HCT116 (cell line): Measurements from ENCODE around the gene NDUFB8.
A peak's percentile ranks its signal among the peaks of the same experiment; 100 is the strongest.

ENCODE experiments used
- CTCF ChIP-seq, 3 experiments: fragments of 200-600 bp in 1 of 3; sonication (generic) in 1 of 3; IDR thresholded peaks in 2 of 3; conservative IDR thresholded peaks in 1 of 3; 2 replicates each; pipeline ENCODE4 v1.5.1; 2012 to 2017; ENCODE audit warnings: low read depth in 2 of 3, low read length in 2 of 3, antibody characterized with exemption in 1 of 3, borderline replicate concordance in 1 of 3, control low read depth in 1 of 3, mild to moderate bottlenecking in 1 of 3, mixed read lengths in 1 of 3, mixed run types in 1 of 3, moderate library complexity in 1 of 3; ENCODE audit not compliant: insufficient read depth in 1 of 3
- EGR1 ChIP-seq: IDR thresholded peaks from 2 replicates; pipeline ENCODE4 v1.6.1; 2012; ENCODE audit warnings: low read depth
- EZH2phosphoT487 ChIP-seq: fragments of 200-600 bp; IDR thresholded peaks from 2 replicates; pipeline ENCODE4 v1.6.1; 2018; ENCODE audit warnings: antibody characterized with exemption, borderline replicate concordance
- JUND ChIP-seq: IDR thresholded peaks from 2 replicates; pipeline ENCODE4 v1.6.1; 2012
- POLR2A ChIP-seq: IDR thresholded peaks from 2 replicates; pipeline ENCODE4 v1.7.0; 2011; ENCODE audit warnings: borderline replicate concordance; ENCODE audit not compliant: insufficient read depth, insufficient read length; ENCODE audit errors: extremely low read depth
- POLR2AphosphoS5 ChIP-seq: IDR thresholded peaks from 2 replicates; pipeline ENCODE4 v1.6.1; 2011; ENCODE audit warnings: mild to moderate bottlenecking, low read depth, low read length, moderate library complexity
- RAD21 ChIP-seq: IDR thresholded peaks from 2 replicates; pipeline ENCODE4 v1.6.1; 2012; ENCODE audit warnings: low read depth, mild to moderate bottlenecking
- REST ChIP-seq: IDR thresholded peaks from 2 replicates; pipeline ENCODE4 v1.6.1; 2012; ENCODE audit warnings: low read depth
- TCF7L2 ChIP-seq: IDR thresholded peaks from 2 replicates; pipeline ENCODE4 v1.7.0; 2011; ENCODE audit warnings: borderline replicate concordance, inconsistent platforms; ENCODE audit not compliant: insufficient read depth, insufficient read length; ENCODE audit errors: extremely low read depth
- ZFX ChIP-seq: fragments of 450-650 bp; IDR thresholded peaks from 2 replicates; pipeline ENCODE4 v1.6.1; 2017
- ZNF274 ChIP-seq: fragments of 200-500 bp; sonication (Bioruptor generic); IDR thresholded peaks from 2 replicates; pipeline ENCODE4 v1.6.1; 2014; ENCODE audit warnings: mild to moderate bottlenecking, low read depth, low read length, inconsistent platforms

GRCh38 chr10:100508691-100509150 is 20.9 kb downstream of the NDUFB8 start:
- TF ChIP-seq POLR2A: no peak
- peak; percentile 76 to 92 (median 91) for TF ChIP-seq CTCF (IDR thresholded peaks at IDR 0.05 in 2 of 3, conservative IDR thresholded peaks at IDR 0.05 in 1 of 3; ENCODE audit: borderline replicate concordance in 1 of 3, insufficient read depth in 1 of 3, low read depth in 2 of 3, low read length in 2 of 3)
- TF ChIP-seq ZFX: no peak
- TF ChIP-seq JUND: no peak
- no peak for TF ChIP-seq EZH2phosphoT487
- no peak for TF ChIP-seq POLR2AphosphoS5
- no peak for TF ChIP-seq EGR1
- no peak for TF ChIP-seq ZNF274
- peak; percentile 92 for TF ChIP-seq RAD21
- no peak for TF ChIP-seq TCF7L2
- TF ChIP-seq REST: no peak
